OCI-LY3 (cell line): Measurements from ENCODE around the gene PELI2.

Source experiments
- H2AFZ ChIP-seq: fragments of 200-600, 300-600 bp; shearing (Covaris generic); 2 replicates; pipeline ENCODE4 v1.6.0; 2014; ENCODE audit warnings: antibody characterized with exemption, low read depth, low read length
- H3K27ac ChIP-seq: fragments of 200-600, 300-600 bp; sonication (generic); 2 replicates; pipeline ENCODE4 v1.5.1; 2014; ENCODE audit warnings: mild to moderate bottlenecking, low read length, moderate library complexity, mixed read lengths
- H3K27me3 ChIP-seq: fragments of 200-600, 300-600 bp; sonication (generic); 2 replicates; pipeline ENCODE4 v1.6.1; 2014; ENCODE audit warnings: low read depth, low read length, mixed read lengths
- H3K36me3 ChIP-seq: fragments of 200-600, 300-600 bp; sonication (generic); replicated peaks from 2 replicates; pipeline ENCODE3; 2014; ENCODE audit warnings: low read depth, low read length, mixed read lengths
- H3K4me1 ChIP-seq: fragments of 300-600, 200-600 bp; sonication (generic); 2 replicates; pipeline ENCODE4 v1.6.1; 2014; ENCODE audit warnings: low read length, mixed read lengths
- H3K4me2 ChIP-seq: fragments of 200-600, 300-600 bp; sonication (generic); 2 replicates; pipeline ENCODE4 v1.6.1; 2014; ENCODE audit warnings: low read length, mixed read lengths
- H3K4me3 ChIP-seq: fragments of 300-600, 200-600 bp; sonication (generic); 2 replicates; pipeline ENCODE4 v1.5.1; 2014; ENCODE audit warnings: antibody characterized with exemption, mild to moderate bottlenecking, low read length, moderate library complexity
- H3K79me2 ChIP-seq: fragments of 300-600, 200-600 bp; shearing (Covaris generic); 2 replicates; pipeline ENCODE4 v1.6.1; 2014; ENCODE audit warnings: mild to moderate bottlenecking, low read length, mixed read lengths
- H3K9ac ChIP-seq: fragments of 300-600, 200-600 bp; shearing (Covaris generic); 2 replicates; pipeline ENCODE4 v1.6.0; 2014; ENCODE audit warnings: mild to moderate bottlenecking, low read length, moderate library complexity
- H3K9me3 ChIP-seq: fragments of 200-600, 300-600 bp; shearing (Covaris generic); 2 replicates; pipeline ENCODE4 v1.6.1; 2014; ENCODE audit warnings: low read length, mixed read lengths; ENCODE audit not compliant: insufficient read depth
- H4K20me1 ChIP-seq: fragments of 200-600, 300-600 bp; sonication (generic); 2 replicates; pipeline ENCODE4 v1.6.1; 2016; ENCODE audit warnings: low read length, mixed read lengths; ENCODE audit not compliant: insufficient read depth
- EZH2phosphoT487 ChIP-seq: fragments of 200-600 bp; shearing (Covaris generic); IDR thresholded peaks from 2 replicates; pipeline ENCODE4 v1.6.1; 2018; ENCODE audit warnings: antibody characterized with exemption, mixed run types, low read depth
- TF ChIP-seq, protein P1 (sequence below): fragments of 200-600, 300-600 bp; sonication (generic); IDR thresholded peaks from 2 replicates; pipeline ENCODE4 v1.5.1; 2014; ENCODE audit warnings: antibody characterized with exemption, low read length, low read depth

Gene PELI2

GRCh38 chr14:56170028-56170427 lies 51.8 kb downstream of the PELI2 start:
- Histone ChIP-seq H3K27ac (no peak overlapping the region), H3K27me3 (no peaks in the 10 kb centered on the region), H3K9me3 (no peaks in the 10 kb centered on the region), H2AFZ (no peak overlapping the region), H3K36me3 (no peaks in the 10 kb centered on the region), H3K9ac (no peak overlapping the region), H3K4me3 (no peak overlapping the region), H3K4me2 (no peak overlapping the region), H3K79me2 (no peaks in the 10 kb centered on the region), H3K4me1 (no peaks in the 10 kb centered on the region), H4K20me1 (no peaks in the 10 kb centered on the region)
- TF ChIP-seq, protein P1, sequence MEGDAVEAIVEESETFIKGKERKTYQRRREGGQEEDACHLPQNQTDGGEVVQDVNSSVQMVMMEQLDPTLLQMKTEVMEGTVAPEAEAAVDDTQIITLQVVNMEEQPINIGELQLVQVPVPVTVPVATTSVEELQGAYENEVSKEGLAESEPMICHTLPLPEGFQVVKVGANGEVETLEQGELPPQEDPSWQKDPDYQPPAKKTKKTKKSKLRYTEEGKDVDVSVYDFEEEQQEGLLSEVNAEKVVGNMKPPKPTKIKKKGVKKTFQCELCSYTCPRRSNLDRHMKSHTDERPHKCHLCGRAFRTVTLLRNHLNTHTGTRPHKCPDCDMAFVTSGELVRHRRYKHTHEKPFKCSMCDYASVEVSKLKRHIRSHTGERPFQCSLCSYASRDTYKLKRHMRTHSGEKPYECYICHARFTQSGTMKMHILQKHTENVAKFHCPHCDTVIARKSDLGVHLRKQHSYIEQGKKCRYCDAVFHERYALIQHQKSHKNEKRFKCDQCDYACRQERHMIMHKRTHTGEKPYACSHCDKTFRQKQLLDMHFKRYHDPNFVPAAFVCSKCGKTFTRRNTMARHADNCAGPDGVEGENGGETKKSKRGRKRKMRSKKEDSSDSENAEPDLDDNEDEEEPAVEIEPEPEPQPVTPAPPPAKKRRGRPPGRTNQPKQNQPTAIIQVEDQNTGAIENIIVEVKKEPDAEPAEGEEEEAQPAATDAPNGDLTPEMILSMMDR: no peak
- no peak for TF ChIP-seq EZH2phosphoT487

GRCh38 chr14:56170877-56171422 lies 52.7 kb downstream of the PELI2 start:
- Histone ChIP-seq H3K4me2 (no peak overlapping the region), H3K27me3 (no peaks in the 10 kb centered on the region), H3K4me1 (no peaks in the 10 kb centered on the region), H2AFZ (no peak overlapping the region), H4K20me1 (no peaks in the 10 kb centered on the region), H3K9ac (no peak overlapping the region), H3K79me2 (no peaks in the 10 kb centered on the region), H3K36me3 (no peaks in the 10 kb centered on the region), H3K9me3 (no peaks in the 10 kb centered on the region), H3K27ac (no peak overlapping the region), H3K4me3 (no peak overlapping the region)
- TF ChIP-seq EZH2phosphoT487: no peak
- TF ChIP-seq, protein P1: no peak

GRCh38 chr14:56172074-56172473 lies 53.9 kb downstream of the PELI2 start:
- Histone ChIP-seq H3K36me3 (no peaks in the 10 kb centered on the region), H3K79me2 (no peaks in the 10 kb centered on the region), H3K4me1 (no peaks in the 10 kb centered on the region), H3K27ac (no peak overlapping the region), H3K4me2 (no peak overlapping the region), H3K9ac (no peak overlapping the region), H3K4me3 (no peak overlapping the region), H4K20me1 (no peaks in the 10 kb centered on the region), H3K27me3 (no peaks in the 10 kb centered on the region), H2AFZ (no peak overlapping the region), H3K9me3 (no peaks in the 10 kb centered on the region)
- TF ChIP-seq, protein P1: no peak
- TF ChIP-seq EZH2phosphoT487: no peak

DNA sequence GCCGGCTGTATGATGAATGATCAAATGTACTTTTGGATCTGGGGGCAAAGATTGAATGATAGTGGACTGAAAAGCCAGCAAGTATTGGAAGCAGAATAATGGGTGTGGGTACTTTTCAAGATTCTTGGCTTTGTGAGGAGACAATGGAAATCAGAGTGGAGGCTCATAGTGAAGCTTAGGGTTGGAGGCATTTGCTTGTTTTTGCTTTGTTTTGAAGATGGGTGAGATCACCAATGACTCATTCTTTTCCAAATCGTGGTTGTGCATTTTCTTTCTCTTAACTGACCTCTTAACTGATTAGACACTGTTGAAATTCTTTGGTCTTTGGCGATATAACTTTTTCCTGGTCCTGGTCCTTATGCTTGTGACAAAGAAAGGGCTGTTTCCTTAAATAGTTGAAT lies 54.4 kb downstream of the PELI2 start:
- H3K9ac ChIP-seq: no peak overlapping the region
- H3K4me1 ChIP-seq: no peaks in the 10 kb centered on the region
- H3K4me2 ChIP-seq: no peak overlapping the region
- 0 out of 2 replicates have a peak, but pooled peaks cover 2% of the 10 kb centered on the region for H3K27me3 ChIP-seq
- H3K79me2 ChIP-seq: no peaks in the 10 kb centered on the region
- no peaks in the 10 kb centered on the region for H4K20me1 ChIP-seq
- H3K36me3 ChIP-seq: no peaks in the 10 kb centered on the region
- no peak overlapping the region for H3K27ac ChIP-seq
- H3K4me3 ChIP-seq: no peak overlapping the region
- TF ChIP-seq EZH2phosphoT487: no peak
- TF ChIP-seq, protein P1: no peak
- no peak overlapping the region for H2AFZ ChIP-seq
- no peaks in the 10 kb centered on the region for H3K9me3 ChIP-seq
